Amniotic epithelial cell (primary cell): Measurements from ENCODE around the gene GALNT6.
A peak's percentile ranks its signal among the peaks of the same experiment; 100 is the strongest.
"Not testable (repeated sequence)": the region's sequence is repeated elsewhere in the genome, so short reads cannot be mapped to it uniquely, and the experiment has no call there.

ENCODE experiments used
- DNase-seq: peaks from one replicate; pipeline ENCODE4 v3.0.0-alpha.2; 2010; ENCODE audit warnings: low read depth

The GALNT6 gene

GRCh38 chr12:51357374-51358047, 33.7 kb downstream of the GALNT6 start:
- DNase-seq, result no peak

- DNase-seq, result peak; percentile 62
These were observed 39.2 kb downstream of the GALNT6 start for GRCh38 chr12:51351913-51352532.

- peak; percentile 78 for DNase-seq
These were observed 42.2 kb downstream of the GALNT6 start for GRCh38 chr12:51349026-51349425.

- no peak for DNase-seq
These were observed 43.1 kb downstream of the GALNT6 start for GRCh38 chr12:51348116-51348515.

GRCh38 chr12:51346581-51346980, 44.6 kb downstream of the GALNT6 start, which contains the start of gene CELA1:
CELA1 (minus strand) TSS chr12:51346679; CDS start chr12:51346638, 41 bp downstream.
- DNase-seq, result no peak

- DNase-seq, result no peak
These were observed 45.5 kb downstream of the GALNT6 start for GRCh38 chr12:51345681-51346080.

GRCh38 chr12:51343201-51343600, 48.0 kb downstream of the GALNT6 start:
- no peak for DNase-seq

GRCh38 chr12:51342416-51342815, 48.8 kb downstream of the GALNT6 start:
- no peak for DNase-seq

- peak; percentile 62 for DNase-seq
These were observed 49.8 kb downstream of the GALNT6 start for GRCh38 chr12:51341251-51342007.

- no peak for DNase-seq
These were observed 51.5 kb downstream of the GALNT6 start for GRCh38 chr12:51339750-51340149.

GRCh38 chr12:51337336-51337735, 53.9 kb downstream of the GALNT6 start:
- DNase-seq, result not testable (repeated sequence)

GRCh38 chr12:51335931-51336330, 55.3 kb downstream of the GALNT6 start:
- DNase-seq, result peak; percentile 94

- no peak for DNase-seq
These were observed 56.4 kb downstream of the GALNT6 start for GRCh38 chr12:51334764-51335163.

- DNase-seq, result no peak
These were observed 57.7 kb downstream of the GALNT6 start for GRCh38 chr12:51333536-51333935.

- no peak for DNase-seq
These were observed 61.0 kb downstream of the GALNT6 start for GRCh38 chr12:51330186-51330585.

- DNase-seq, result no peak
These were observed 61.5 kb downstream of the GALNT6 start for GRCh38 chr12:51329742-51330141.

GRCh38 chr12:51328587-51328986, 62.6 kb downstream of the GALNT6 start:
- DNase-seq, result no peak

GRCh38 chr12:51326698-51327439, 64.3 kb downstream of the GALNT6 start:
- peak; percentile 88 for DNase-seq

- DNase-seq, result no peak
These were observed 66.3 kb downstream of the GALNT6 start for GRCh38 chr12:51324953-51325352.

GRCh38 chr12:51323966-51324895, 67.0 kb downstream of the GALNT6 start, which contains the start of gene BIN2:
BIN2 (minus strand) TSS chr12:51324174; CDS start chr12:51324102, 72 bp downstream.
- DNase-seq, result no peak
